SK-N-SH (cell line): ENCODE measurements around the gene CHDH. TPM values are rescaled to one million over a fixed set of nuclear protein-coding genes. Genes with fewer than 3 reads are reported as not detected.

Experiments
- CTCF ChIA-PET: fragments of 300-600, 350-600 bp; formaldehyde crosslinking; extraction: SDS; loops from one replicate; lab custom pipeline; 2021; lab: Yijun Ruan, JAX
- POLR2A ChIA-PET: fragments of 350-600 bp; sonication (Branson Sonifier 250); formaldehyde crosslinking; extraction: SDS; loops from one replicate; lab custom pipeline; 2020; ENCODE audit warnings: antibody characterized with exemption, inconsistent platforms; lab: Yijun Ruan, JAX
- DNase-seq: peaks from one replicate; pipeline ENCODE4 v3.0.0; 2012
- H2AFZ ChIP-seq: fragments of 200-600 bp; sonication (generic); 2 replicates; pipeline ENCODE4 v1.8.1; 2016; ENCODE audit warnings: antibody characterized with exemption, mild to moderate bottlenecking, low read depth
- H3F3A ChIP-seq: fragments of 200-600 bp; sonication (generic); replicated peaks from 2 replicates; pipeline ENCODE3; 2016; ENCODE audit warnings: antibody characterized with exemption, mild to moderate bottlenecking; ENCODE audit not compliant: insufficient read depth
- H3K27ac ChIP-seq, 2 experiments: fragments of 200-500 bp in 1 of 2; fragments of 200-600 bp in 1 of 2; sonication (Bioruptor generic) in 1 of 2; sonication (generic), shearing (Covaris generic) in 1 of 2; 2 replicates each; pipeline versions ENCODE4 v1.5.1 to v1.6.1; 2014 to 2016; ENCODE audit warnings: low read depth in 2 of 2, inconsistent platforms in 1 of 2, low read length in 1 of 2, mild to moderate bottlenecking in 1 of 2, mixed read lengths in 1 of 2
- H3K27me3 ChIP-seq: fragments of 200-600 bp; sonication (generic), shearing (Covaris generic); 2 replicates; pipeline ENCODE4 v1.6.1; 2016; ENCODE audit warnings: mixed run types; ENCODE audit not compliant: insufficient read depth
- H3K36me3 ChIP-seq, 2 experiments: fragments of 200-500 bp in 1 of 2; fragments of 200-600 bp in 1 of 2; sonication (Bioruptor generic) in 1 of 2; sonication (generic) in 1 of 2; replicated peaks in 1 of 2; 2 replicates each; pipeline versions ENCODE3 to v1.5.1; 2014 to 2016; ENCODE audit warnings: low read length in 1 of 2, mild to moderate bottlenecking in 1 of 2; ENCODE audit not compliant: insufficient read depth in 2 of 2, control insufficient read depth in 1 of 2
- H3K4me1 ChIP-seq, 2 experiments: fragments of 200-500 bp in 1 of 2; fragments of 200-600 bp in 1 of 2; sonication (Bioruptor generic) in 1 of 2; sonication (generic), shearing (Covaris generic) in 1 of 2; 2 replicates each; pipeline versions ENCODE4 v1.5.1 to v1.6.1; 2014 to 2016; ENCODE audit warnings: low read depth in 1 of 2, low read length in 1 of 2, mixed run types in 1 of 2; ENCODE audit not compliant: insufficient read depth in 2 of 2, control insufficient read depth in 1 of 2
- H3K4me2 ChIP-seq: fragments of 200-600 bp; sonication (generic), shearing (Covaris generic); 2 replicates; pipeline ENCODE4 v1.6.1; 2017; ENCODE audit warnings: mixed run types
- H3K4me3 ChIP-seq, 2 experiments: fragments of 200-500 bp in 1 of 2; fragments of 200-600 bp in 1 of 2; sonication (Bioruptor generic) in 1 of 2; sonication (generic), shearing (Covaris generic) in 1 of 2; 2 replicates each; pipeline versions ENCODE4 v1.5.1 to v1.8.1; 2014 to 2016; ENCODE audit warnings: low read depth in 2 of 2, inconsistent platforms in 1 of 2, low read length in 1 of 2, mild to moderate bottlenecking in 1 of 2, mixed read lengths in 1 of 2, moderate library complexity in 1 of 2
- H3K79me2 ChIP-seq: fragments of 200-600 bp; sonication (generic); 2 replicates; pipeline ENCODE4 v1.8.1; 2017; ENCODE audit warnings: mild to moderate bottlenecking; ENCODE audit not compliant: insufficient read depth
- H3K9ac ChIP-seq: fragments of 200-600 bp; sonication (generic); 2 replicates; pipeline ENCODE4 v1.6.1; 2017; ENCODE audit warnings: mixed run types
- H3K9me2 ChIP-seq: fragments of 200-600 bp; sonication (generic); 2 replicates; pipeline ENCODE4 v1.6.1; 2017; ENCODE audit warnings: mixed run types
- H3K9me3 ChIP-seq: fragments of 200-600 bp; sonication (generic); 2 replicates; pipeline ENCODE4 v1.6.1; 2017; ENCODE audit warnings: mixed run types, mild to moderate bottlenecking, moderate library complexity
- H4K20me1 ChIP-seq: fragments of 200-600 bp; sonication (generic); 2 replicates; pipeline ENCODE4 v1.6.1; 2017; ENCODE audit warnings: mild to moderate bottlenecking, mixed run types; ENCODE audit not compliant: insufficient read depth
- CHD2 ChIP-seq: fragments of 150-350 bp; IDR thresholded peaks from 2 replicates; pipeline ENCODE4 v1.6.1; 2018; ENCODE audit warnings: low read length; ENCODE audit not compliant: partially characterized antibody
- CTCF ChIP-seq: fragments of 200-600 bp; sonication (generic); IDR thresholded peaks from 2 replicates; pipeline ENCODE4 v1.6.1; 2017; ENCODE audit warnings: antibody characterized with exemption, mild to moderate bottlenecking, moderate library complexity
- FOSL2 ChIP-seq: IDR thresholded peaks from 2 replicates; pipeline ENCODE4 v1.4.0; 2012; ENCODE audit warnings: low read depth, mild to moderate bottlenecking, moderate library complexity, borderline replicate concordance
- FOXJ3 ChIP-seq: sonication (generic); formaldehyde crosslinking; IDR thresholded peaks from 2 replicates; pipeline ENCODE4 v1.5.1; 2020; ENCODE audit warnings: mild to moderate bottlenecking, missing genetic modification reagents
- FOXM1 ChIP-seq: IDR thresholded peaks from 2 replicates; pipeline ENCODE4 v1.4.0; 2012; ENCODE audit warnings: low read depth, mild to moderate bottlenecking
- GATA2 ChIP-seq: sonication (generic); formaldehyde crosslinking; IDR thresholded peaks from 2 replicates; pipeline ENCODE4 v1.5.0; 2020; ENCODE audit warnings: mild to moderate bottlenecking, missing genetic modification reagents
- POLR2AphosphoS5 ChIP-seq: IDR thresholded peaks from 2 replicates; pipeline ENCODE4 v1.6.1; 2012; ENCODE audit warnings: low read depth, low read length
- RFX5 ChIP-seq: IDR thresholded peaks from 2 replicates; pipeline ENCODE4 v1.6.1; 2012; ENCODE audit warnings: mild to moderate bottlenecking, improper control_type of control experiment, low read length
- RXRA ChIP-seq: IDR thresholded peaks from 2 replicates; pipeline ENCODE4 v1.4.0; 2012; ENCODE audit warnings: low read depth, mild to moderate bottlenecking, borderline replicate concordance
- SIN3A ChIP-seq: IDR thresholded peaks from 2 replicates; pipeline ENCODE4 v1.6.1; 2012; ENCODE audit warnings: low read depth, mild to moderate bottlenecking, low read length, moderate library complexity, borderline replicate concordance
- SMC3 ChIP-seq: IDR thresholded peaks from 2 replicates; pipeline ENCODE4 v1.6.1; 2012; ENCODE audit warnings: low read depth, low read length, improper control_type of control experiment
- TAF1 ChIP-seq: IDR thresholded peaks from 2 replicates; pipeline ENCODE4 v1.6.1; 2012; ENCODE audit warnings: low read depth, mild to moderate bottlenecking, low read length, moderate library complexity, borderline replicate concordance
- WGBS: methylation state at CpG from one replicate; pipeline ENCODE4 v1.1.6; 2017; ENCODE audit warnings: low lambda C conversion rate; 5-methylcytosine and 5-hydroxymethylcytosine counted together
- polyA plus RNA-seq, 3 experiments: library from polyadenylated mRNA; depleted of rRNA; stranded (reverse); fragments of >200 nt; gene quantifications; 2 replicates each; pipeline ENCODE4 v1.2.3, GENCODE V29; 2012
- TF ChIP-seq, protein P1 (sequence below): fragments of 150-350 bp; IDR thresholded peaks from 2 replicates; pipeline ENCODE4 v1.6.1; 2017; ENCODE audit warnings: antibody characterized with exemption, low read length, low read depth, borderline replicate concordance
- TF ChIP-seq, protein P2 (sequence below): IDR thresholded peaks from 2 replicates; pipeline ENCODE4 v1.4.0; 2012; ENCODE audit warnings: low read depth, borderline replicate concordance

The CHDH gene
- polyA plus RNA-seq, 1 of the 3 experiments (the other 2 are of a cell fraction), result 0.33 TPM

DNA sequence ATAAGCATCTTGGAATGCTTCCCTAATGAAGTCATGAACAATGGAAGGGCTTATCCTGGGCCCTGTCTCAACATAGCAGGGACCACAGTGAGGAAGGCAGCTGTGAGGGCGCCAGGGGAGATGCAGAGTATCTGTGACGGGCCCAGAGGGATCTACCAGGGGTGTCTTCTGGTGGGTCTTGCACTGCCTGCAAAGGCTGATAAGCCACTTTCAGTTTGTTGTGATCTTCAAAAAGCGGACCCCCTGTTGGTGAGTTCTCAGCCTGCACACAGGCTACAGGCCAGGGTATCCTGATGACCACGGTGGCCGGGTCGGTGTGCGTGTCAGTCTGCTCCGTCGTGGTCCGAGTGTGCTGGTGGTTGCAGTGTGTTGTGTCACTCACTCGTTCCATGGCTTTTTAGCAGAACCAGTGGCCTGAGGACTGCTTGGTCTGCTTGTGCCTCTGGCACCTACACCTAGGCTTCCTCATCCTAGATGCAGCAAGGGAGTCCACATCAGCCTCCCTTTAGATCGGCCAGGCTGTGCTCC lies 46.8 kb downstream of the CHDH start:
- H3K9me2 ChIP-seq, result no peaks in the 10 kb centered on the region
- ChIA-PET POLR2A (no interaction called here), CTCF (interaction anchor here (0.7 to 1.5 kb wide), 2 partner anchors 46 to 112 kb away, joined by 3 to 4 read pairs; no protein-coding TSS in a partner anchor)
- no peak overlapping the region for H3K9ac ChIP-seq
- WGBS, result 79% methylated on average over 11 of the region's 12 CpGs
- H3F3A ChIP-seq, result no peaks in the 10 kb centered on the region
- peaks cover under 1 to 50% of the 10 kb centered on the region in 2 experiments; a peak in 3 of 4 replicates for H3K4me1 ChIP-seq
- TF ChIP-seq FOXM1 (no peak), RXRA (no peak), CTCF (no peak), SMC3 (no peak), SIN3A (no peak), RFX5 (no peak), CHD2 (no peak), FOSL2 (no peak)
- TF ChIP-seq, protein P1, sequence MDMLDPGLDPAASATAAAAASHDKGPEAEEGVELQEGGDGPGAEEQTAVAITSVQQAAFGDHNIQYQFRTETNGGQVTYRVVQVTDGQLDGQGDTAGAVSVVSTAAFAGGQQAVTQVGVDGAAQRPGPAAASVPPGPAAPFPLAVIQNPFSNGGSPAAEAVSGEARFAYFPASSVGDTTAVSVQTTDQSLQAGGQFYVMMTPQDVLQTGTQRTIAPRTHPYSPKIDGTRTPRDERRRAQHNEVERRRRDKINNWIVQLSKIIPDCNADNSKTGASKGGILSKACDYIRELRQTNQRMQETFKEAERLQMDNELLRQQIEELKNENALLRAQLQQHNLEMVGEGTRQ, result no peak
- TF ChIP-seq, protein P2, sequence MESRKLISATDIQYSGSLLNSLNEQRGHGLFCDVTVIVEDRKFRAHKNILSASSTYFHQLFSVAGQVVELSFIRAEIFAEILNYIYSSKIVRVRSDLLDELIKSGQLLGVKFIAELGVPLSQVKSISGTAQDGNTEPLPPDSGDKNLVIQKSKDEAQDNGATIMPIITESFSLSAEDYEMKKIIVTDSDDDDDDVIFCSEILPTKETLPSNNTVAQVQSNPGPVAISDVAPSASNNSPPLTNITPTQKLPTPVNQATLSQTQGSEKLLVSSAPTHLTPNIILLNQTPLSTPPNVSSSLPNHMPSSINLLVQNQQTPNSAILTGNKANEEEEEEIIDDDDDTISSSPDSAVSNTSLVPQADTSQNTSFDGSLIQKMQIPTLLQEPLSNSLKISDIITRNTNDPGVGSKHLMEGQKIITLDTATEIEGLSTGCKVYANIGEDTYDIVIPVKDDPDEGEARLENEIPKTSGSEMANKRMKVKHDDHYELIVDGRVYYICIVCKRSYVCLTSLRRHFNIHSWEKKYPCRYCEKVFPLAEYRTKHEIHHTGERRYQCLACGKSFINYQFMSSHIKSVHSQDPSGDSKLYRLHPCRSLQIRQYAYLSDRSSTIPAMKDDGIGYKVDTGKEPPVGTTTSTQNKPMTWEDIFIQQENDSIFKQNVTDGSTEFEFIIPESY, result no peak
- H3K27ac ChIP-seq, result no peak overlapping the region
- no peak overlapping the region for H2AFZ ChIP-seq
- no peaks in the 10 kb centered on the region for H3K27me3 ChIP-seq
- H3K4me3 ChIP-seq, result no peak overlapping the region
- no peak for DNase-seq
- no peaks in the 10 kb centered on the region for H4K20me1 ChIP-seq
- no peaks in the 10 kb centered on the region for H3K79me2 ChIP-seq
- H3K36me3 ChIP-seq, result no peaks in the 10 kb centered on the region
- H3K4me2 ChIP-seq, result no peak overlapping the region
- no peaks in the 10 kb centered on the region for H3K9me3 ChIP-seq

DNA sequence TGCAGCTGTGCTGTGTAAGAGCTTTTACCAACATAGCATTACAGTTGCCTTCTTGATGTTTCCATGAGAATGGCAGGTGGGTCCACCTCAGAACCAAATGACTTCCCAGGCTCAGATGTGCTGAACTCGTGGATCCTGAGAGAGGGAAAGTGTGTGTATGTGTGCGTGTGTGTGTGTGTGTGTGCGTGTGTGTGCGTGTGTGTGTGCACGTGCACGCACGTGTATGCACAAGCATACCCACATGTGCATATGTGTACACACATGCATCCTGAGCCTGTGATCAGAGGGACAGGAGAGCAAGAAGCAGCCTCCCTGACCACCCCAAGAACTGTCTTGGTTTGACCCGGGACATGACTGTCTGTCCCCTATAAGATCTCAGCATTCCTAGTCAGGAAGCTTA lies 48.1 kb downstream of the CHDH start:
- H3K4me2 ChIP-seq, result no peak overlapping the region
- TF ChIP-seq SMC3, result no peak
- no peak for TF ChIP-seq RFX5
- no peak for TF ChIP-seq FOXJ3
- TF ChIP-seq GATA2, result no peak
- no peak for TF ChIP-seq POLR2AphosphoS5
- no peak for TF ChIP-seq RXRA
- TF ChIP-seq TAF1, result no peak
- TF ChIP-seq, protein P1, result no peak
- TF ChIP-seq, all 33 proteins: peak for 0
- Histone ChIP-seq H2AFZ (no peak overlapping the region), H3K36me3 (no peaks in the 10 kb centered on the region), H3F3A (no peaks in the 10 kb centered on the region), H3K4me3 (no peak overlapping the region), H3K9ac (no peak overlapping the region), H3K9me3 (no peaks in the 10 kb centered on the region), H3K27me3 (no peaks in the 10 kb centered on the region), H4K20me1 (no peaks in the 10 kb centered on the region), H3K4me1 (peaks cover 0 to 39% of the 10 kb centered on the region in 2 experiments; a peak in 2 of 4 replicates), H3K79me2 (no peaks in the 10 kb centered on the region), H3K9me2 (no peaks in the 10 kb centered on the region), H3K27ac (no peak overlapping the region)
- POLR2A ChIA-PET, result no interaction called here
- 79% methylated on average over 5 of the region's 8 CpGs for WGBS
- CTCF ChIA-PET, result interaction anchor here (1.2 kb wide), 1 partner anchor 13 kb away, joined by 3 read pairs; no protein-coding TSS in a partner anchor
- DNase-seq, result no peak
